Lower leg skin (tissue), 3 donors: ENCODE data around the gene ITPRID1.

Experiments
- CTCF ChIP-seq, 3 donors: fragments of 450-650 bp; IDR thresholded peaks; one replicate each; pipeline ENCODE4 v1.5.1; 2016; ENCODE audit warnings: antibody characterized with exemption in 3 of 3, mild to moderate bottlenecking in 3 of 3, moderate library complexity in 2 of 3
- POLR2A ChIP-seq, 2 donors: fragments of 450-650 bp; IDR thresholded peaks; one replicate each; pipeline ENCODE4 v1.6.1; 2016 to 2017; ENCODE audit warnings: antibody characterized with exemption in 2 of 2, mild to moderate bottlenecking in 1 of 2, moderate library complexity in 1 of 2

GRCh38 chr7:31648880-31649279 lies 135.0 kb downstream of the ITPRID1 start:
- TF ChIP-seq CTCF (IDR thresholded peaks at IDR 0.05) (no peak), POLR2A (IDR thresholded peaks at IDR 0.05) (no peak)
